ENCODE results near the gene GET4.

The GET4 gene, protein sequence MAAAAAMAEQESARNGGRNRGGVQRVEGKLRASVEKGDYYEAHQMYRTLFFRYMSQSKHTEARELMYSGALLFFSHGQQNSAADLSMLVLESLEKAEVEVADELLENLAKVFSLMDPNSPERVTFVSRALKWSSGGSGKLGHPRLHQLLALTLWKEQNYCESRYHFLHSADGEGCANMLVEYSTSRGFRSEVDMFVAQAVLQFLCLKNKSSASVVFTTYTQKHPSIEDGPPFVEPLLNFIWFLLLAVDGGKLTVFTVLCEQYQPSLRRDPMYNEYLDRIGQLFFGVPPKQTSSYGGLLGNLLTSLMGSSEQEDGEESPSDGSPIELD

DNA sequence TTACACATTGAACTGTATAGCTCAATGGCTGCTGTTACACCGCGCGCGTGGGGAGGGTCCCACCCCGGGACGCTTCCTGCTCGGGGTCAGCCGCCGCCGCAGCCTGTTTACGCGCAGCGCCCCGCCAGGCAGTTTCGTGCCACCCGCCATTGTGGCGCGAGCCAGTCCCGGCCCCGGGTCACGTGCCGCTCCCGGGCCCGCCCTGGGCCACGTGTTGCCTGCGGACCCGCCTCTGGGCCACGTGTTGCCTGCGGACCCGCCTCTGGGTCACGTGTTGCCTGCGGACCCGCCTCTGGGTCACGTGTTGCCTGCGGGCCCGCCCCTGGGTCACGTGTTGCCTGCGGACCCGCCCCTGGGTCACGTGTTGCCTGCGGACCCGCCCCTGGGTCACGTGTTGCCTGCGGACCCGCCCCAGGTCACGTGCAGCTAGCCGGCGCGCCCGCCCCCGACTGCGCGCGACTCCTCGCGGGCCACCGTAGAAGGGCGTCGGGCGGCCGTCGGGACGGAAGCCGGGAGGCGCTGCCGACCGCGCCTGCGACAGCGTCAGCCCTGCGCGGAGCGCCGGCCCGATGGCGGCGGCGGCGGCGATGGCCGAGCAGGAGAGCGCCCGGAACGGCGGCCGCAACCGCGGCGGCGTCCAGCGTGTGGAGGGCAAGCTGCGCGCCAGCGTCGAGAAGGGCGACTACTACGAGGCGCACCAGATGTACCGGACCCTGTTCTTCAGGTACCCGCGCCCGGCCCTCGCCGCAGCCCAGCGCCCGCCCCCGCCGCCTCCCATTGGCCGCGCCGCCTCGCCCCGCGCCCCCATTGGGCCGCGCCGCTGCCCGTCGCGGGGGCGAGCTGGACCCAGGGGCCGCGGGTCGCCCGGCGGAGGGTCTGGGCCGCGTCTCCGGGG lies at the start of gene GET4:
GET4 (plus strand) TSS at position 478 of the 895 bp plus-strand sequence; CDS start at position 570, 92 bp downstream.
- Histone ChIP-seq H3K9ac (ENCODE audit: low read depth, low read length) (peak within 1 kb of the TSS; percentile 90), H3K36me3 (ENCODE audit: insufficient read depth, low read length) (peaks cover 4% of the 10 kb centered on the region; the same call in 1 of the 2 replicates), H3K4me1 (ENCODE audit: insufficient read depth, low read length) (peaks cover 3% of the 10 kb centered on the region; the same call in 1 of the 2 replicates), H3K9me3 (ENCODE audit: control insufficient read depth, insufficient read depth, low read length) (no peaks in the 10 kb centered on the region)

DNA sequence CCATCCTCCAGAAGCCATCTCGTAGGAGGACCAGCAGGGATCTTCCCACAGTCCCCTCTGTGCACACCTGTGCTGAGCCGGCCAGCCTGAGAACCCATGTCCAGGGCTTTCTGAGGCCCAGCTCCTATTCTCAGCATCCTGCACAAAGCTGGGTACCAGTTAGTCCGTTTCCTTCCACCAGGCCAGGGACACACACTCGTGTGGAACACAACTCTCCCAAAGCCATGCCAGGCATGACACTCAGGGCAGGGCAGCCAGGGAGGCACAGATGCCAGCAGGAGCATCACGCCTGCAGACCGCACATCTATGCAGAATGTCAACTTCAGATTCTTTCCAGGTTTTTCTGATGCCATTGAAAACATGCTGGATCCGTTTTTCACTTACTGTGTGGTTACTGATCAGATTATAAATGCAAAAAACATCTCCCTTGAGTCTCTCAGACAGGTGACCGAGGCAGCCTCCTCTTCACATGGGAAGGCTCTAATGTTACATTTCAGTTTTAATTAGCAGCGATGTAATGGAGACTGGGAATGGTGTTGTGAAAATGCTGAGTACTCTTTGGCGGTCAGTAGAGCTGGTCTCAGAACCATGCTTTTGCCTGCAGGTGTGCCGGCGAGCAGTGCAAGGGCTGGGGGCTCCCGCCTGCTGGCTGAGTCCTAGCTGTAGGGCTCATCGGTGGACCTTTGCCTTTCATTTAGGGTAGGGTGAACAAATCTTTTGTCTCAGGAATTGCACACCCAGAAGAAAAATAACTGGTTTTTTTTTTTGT lies 47.4 kb upstream of the GET4 start:
- Histone ChIP-seq H3K9ac (ENCODE audit: low read depth, low read length) (no peak overlapping the region), H3K36me3 (ENCODE audit: insufficient read depth, low read length) (0 out of 2 replicates have a peak, but pooled peaks cover 3% of the 10 kb centered on the region), H3K9me3 (ENCODE audit: control insufficient read depth, insufficient read depth, low read length) (no peaks in the 10 kb centered on the region), H3K4me1 (ENCODE audit: insufficient read depth, low read length) (peaks cover 19% of the 10 kb centered on the region)

DNA sequence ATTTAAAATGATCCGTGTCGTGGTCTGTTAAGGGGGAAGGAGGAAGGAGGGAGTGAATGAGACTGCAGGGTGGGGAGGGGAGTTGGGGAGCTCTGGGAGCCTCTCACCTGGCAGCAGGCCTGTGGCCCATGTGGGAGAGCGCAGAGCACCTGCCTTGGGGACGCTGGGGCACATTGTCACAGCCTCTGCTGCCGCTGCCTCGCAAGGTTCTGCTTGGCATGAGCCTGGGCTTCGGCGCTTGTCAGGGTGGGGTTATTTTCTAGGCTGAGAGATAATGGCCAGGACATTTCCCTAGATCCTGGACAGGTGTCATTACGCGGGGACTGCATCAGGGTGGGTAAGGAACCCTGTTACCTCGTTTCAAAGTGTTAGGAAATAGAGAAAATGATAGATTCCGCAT lies 46.3 kb upstream of the GET4 start:
- H3K4me1 ChIP-seq (ENCODE audit: insufficient read depth, low read length), result peaks cover 19% of the 10 kb centered on the region

DNA sequence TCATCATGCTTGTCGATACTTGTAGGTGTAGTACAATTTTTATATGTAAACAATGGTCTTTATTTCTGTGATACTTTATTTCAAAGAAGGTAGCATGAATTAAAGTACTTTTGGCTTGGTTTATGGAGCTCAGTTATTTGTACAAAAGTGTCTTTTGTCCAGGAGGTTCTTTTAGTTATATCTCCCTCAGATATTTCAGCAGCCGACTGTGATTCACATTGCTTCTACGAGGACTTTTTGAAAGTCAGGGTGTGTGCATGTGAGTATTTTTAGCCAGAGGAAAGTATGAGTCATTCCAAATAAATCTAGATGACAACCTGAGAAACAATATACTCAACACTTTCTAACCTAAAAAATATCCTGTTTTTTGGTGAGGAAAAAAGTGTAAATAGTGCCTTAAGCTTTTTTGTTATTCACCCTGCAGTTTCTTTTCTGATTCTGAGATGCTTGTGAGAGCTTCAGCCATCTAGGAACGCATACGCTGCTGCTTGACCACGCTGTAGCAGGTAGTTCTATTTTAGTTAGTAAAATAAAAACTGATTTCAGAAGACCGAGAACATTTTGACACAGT lies 44.7 kb upstream of the GET4 start:
- Histone ChIP-seq H3K36me3 (ENCODE audit: insufficient read depth, low read length) (peaks cover 14% of the 10 kb centered on the region), H3K4me1 (ENCODE audit: insufficient read depth, low read length) (peaks cover 23% of the 10 kb centered on the region), H3K9ac (ENCODE audit: low read depth, low read length) (no peak overlapping the region), H3K9me3 (ENCODE audit: control insufficient read depth, insufficient read depth, low read length) (no peaks in the 10 kb centered on the region)

More for the DNA sequence above, 46.3 kb upstream of the GET4 start:
- Histone ChIP-seq H3K9me3 (ENCODE audit: control insufficient read depth, insufficient read depth, low read length) (no peaks in the 10 kb centered on the region), H3K36me3 (ENCODE audit: insufficient read depth, low read length) (0 out of 2 replicates have a peak, but pooled peaks cover 3% of the 10 kb centered on the region), H3K9ac (ENCODE audit: low read depth, low read length) (no peak overlapping the region)

DNA sequence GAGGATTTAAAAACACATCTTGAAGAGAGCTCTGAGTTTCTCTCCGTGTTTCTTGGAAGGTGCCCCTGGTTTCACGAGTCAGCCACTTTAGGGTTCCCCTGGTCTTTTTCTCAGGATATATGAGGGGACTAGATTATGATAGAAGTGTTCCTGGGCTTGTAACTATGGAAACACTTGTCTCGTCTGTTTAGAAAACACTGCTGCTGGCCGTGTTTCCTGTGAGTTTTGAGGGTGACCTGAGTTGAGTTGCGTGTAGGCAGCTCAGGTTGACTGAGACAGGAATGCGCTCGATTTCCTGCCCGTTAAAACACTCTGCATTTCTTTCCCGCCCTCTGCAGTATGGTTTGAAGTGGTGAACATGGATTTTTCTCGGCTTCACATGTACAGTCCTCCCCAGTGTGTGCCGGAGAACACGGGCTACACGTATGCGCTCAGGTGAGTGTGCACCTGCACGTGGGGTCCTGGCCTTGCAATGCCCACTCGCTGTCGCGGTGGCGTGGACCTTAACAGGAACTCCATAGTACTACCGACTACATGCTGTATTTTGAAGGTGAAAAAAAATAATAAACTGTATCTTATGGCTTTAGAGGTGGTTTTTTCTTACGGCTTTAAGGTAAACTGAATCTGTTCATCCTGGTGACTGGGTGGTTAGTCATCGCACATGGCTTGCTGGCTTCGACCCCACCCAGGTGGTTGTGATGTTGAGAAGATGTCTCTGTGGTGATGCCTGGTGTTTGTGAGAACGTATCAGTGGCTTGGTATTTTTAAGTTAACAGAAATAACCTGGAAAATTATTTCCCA lies 44.0 kb upstream of the GET4 start, which contains the start of gene SUN1:
SUN1 (plus strand) TSS at position 310 of the 801 bp plus-strand sequence; CDS start at position 359, 49 bp downstream.
- H3K36me3 ChIP-seq (ENCODE audit: insufficient read depth, low read length), result peaks cover 14% of the 10 kb centered on the region
- H3K9ac ChIP-seq (ENCODE audit: low read depth, low read length), result no peak within 1 kb of the TSS
- H3K4me1 ChIP-seq (ENCODE audit: insufficient read depth, low read length), result peaks cover 23% of the 10 kb centered on the region
- no peaks in the 10 kb centered on the region for H3K9me3 ChIP-seq (ENCODE audit: control insufficient read depth, insufficient read depth, low read length)

DNA sequence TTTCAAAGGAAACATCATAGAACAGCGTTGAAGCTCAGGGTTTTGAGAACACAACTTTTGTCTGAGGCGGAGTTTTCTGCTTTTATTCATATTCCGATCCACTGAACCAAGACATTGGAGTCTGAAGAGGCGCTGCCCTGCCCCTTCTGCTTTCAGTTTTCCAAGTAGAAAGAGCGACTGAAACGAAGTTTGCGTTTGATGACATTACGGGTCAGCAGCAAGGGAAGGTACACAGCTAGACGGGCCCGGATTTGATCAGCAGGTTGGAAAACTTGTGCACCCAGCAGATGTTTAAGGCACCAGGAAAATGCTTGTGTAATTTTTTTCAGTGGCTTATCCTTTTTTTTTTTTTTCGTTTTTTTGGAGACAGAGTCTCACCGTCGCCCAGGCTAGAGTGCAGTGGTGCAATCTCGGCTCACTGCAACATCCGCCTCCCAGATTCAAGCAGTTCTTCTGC lies 43.4 kb upstream of the GET4 start:
- Histone ChIP-seq H3K9ac (ENCODE audit: low read depth, low read length) (no peak overlapping the region), H3K36me3 (ENCODE audit: insufficient read depth, low read length) (peaks cover 14% of the 10 kb centered on the region), H3K9me3 (ENCODE audit: control insufficient read depth, insufficient read depth, low read length) (no peaks in the 10 kb centered on the region), H3K4me1 (ENCODE audit: insufficient read depth, low read length) (peaks cover 23% of the 10 kb centered on the region)

DNA sequence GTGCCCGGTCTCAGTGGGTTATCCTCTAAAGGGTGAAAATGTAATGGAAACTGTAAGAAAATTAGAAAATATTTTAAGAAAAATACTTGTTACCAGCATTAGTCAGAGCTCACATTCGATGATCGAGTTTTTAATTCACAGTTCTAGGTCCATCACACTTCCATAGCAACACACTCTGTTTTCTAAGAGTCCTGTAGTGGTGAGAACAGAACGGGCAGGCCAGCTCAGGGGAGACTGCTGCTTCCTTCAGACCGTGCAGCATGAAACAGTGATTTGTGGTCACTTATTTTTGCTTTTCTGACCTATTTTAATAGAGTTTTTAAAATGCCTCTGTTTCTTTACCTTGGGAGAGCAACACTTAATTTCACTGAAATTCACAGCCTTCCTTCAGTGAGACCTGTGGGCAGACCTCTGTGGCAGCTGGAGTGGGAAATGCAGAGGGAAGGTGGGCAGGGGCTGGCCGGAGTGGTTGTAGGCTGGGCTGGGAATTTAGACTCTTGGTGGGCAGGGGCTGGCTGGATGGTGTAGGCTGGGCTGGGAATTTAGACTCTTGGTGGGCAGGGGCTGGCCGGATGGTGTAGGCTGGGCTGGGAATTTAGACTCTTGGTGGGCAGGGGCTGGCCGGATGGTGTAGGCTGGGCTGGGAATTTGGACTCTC lies 42.6 kb upstream of the GET4 start:
- Histone ChIP-seq H3K9me3 (ENCODE audit: control insufficient read depth, insufficient read depth, low read length) (no peaks in the 10 kb centered on the region), H3K9ac (ENCODE audit: low read depth, low read length) (no peak overlapping the region), H3K4me1 (ENCODE audit: insufficient read depth, low read length) (peaks cover 23% of the 10 kb centered on the region), H3K36me3 (ENCODE audit: insufficient read depth, low read length) (peaks cover 14% of the 10 kb centered on the region)

DNA sequence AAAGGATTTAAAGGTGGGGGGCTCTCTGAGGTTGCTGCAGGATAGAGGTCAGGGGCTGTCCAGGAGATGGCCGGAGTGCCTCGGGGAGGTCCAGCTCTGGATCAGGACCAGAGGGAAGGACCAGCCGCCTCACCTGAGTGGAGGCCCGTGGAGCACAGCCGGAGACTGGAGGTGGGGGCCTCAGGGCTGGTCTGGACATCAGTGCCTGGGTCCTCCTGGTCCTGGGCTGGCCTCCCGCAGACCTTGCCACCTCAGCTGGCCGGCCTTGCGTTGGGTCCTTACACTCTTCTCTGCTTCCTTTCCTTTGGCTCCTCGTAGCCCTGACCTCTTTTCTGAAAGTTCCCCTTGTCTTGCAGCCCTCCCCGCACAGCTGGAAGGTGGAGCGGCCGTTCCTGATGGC lies 42.1 kb upstream of the GET4 start:
- Histone ChIP-seq H3K9ac (ENCODE audit: low read depth, low read length) (no peak overlapping the region), H3K36me3 (ENCODE audit: insufficient read depth, low read length) (peaks cover 19% of the 10 kb centered on the region), H3K9me3 (ENCODE audit: control insufficient read depth, insufficient read depth, low read length) (no peaks in the 10 kb centered on the region), H3K4me1 (ENCODE audit: insufficient read depth, low read length) (peaks cover 23% of the 10 kb centered on the region)

DNA sequence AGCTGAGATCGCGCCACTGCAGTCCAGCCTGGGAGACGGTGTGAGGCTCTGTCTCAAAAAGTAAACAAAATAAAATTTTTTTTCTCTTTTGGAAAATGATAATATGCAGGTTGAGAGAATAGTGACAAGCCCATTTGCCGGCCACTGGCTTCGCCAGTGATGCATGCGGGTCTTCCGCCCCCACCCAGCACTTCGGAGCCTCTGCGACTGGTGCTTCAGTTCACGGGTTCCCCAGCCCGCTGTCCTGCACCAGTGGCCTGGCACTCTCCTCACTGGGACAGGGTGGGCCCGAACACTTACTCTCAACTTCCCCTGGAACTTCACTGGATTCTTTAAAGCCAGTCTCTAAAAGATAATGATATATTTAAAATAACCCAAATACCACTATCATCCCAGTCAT lies 41.3 kb upstream of the GET4 start:
- Histone ChIP-seq H3K36me3 (ENCODE audit: insufficient read depth, low read length) (peaks cover 19% of the 10 kb centered on the region), H3K9ac (ENCODE audit: low read depth, low read length) (no peak overlapping the region), H3K9me3 (ENCODE audit: control insufficient read depth, insufficient read depth, low read length) (no peaks in the 10 kb centered on the region), H3K4me1 (ENCODE audit: insufficient read depth, low read length) (peaks cover 23% of the 10 kb centered on the region)

DNA sequence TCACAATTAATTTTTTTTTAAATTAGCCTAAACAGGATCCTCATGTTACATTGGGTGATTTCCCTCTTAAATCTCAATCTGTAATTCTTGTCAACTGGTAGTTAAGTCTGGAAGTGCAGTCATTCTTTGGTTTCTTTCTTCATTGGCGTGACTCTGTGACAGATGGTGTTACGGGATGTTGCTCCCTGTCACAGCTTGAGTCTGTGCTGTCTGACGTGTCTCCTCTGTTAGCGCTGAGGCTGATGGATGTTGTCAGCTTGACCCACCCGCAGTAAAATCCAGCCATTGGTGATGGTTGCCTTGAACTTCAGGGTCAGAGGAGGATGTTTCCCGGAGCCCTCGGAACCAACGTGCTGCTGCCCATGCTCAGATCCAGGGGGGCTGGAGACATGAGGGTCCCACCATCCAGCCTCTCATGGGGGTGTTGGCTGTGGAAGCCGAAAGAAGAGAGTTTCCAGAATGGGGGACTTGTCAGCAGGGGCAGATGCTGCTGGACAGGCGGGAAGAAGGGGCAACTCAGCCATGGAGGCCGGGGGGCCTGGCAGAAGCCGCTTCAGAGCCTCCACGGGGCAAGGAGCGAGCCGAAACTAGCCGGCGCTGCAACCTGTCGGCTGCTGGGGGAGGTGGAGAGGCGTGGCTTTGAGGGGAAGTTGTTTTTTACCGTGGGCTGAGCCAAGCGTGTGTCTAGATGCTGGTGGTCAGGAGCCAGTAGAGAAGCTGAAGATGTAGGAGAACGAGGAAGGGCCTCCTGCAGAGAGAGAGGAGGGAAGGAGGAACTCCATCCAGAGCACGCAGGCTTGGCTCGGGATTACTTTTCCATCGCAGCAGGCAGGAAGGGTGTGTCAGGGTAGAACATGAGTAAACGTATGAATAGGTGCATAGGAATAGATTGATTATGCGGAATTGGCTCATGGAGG lies 40.6 kb upstream of the GET4 start:
- Histone ChIP-seq H3K36me3 (ENCODE audit: insufficient read depth, low read length) (peaks cover 23% of the 10 kb centered on the region), H3K9me3 (ENCODE audit: control insufficient read depth, insufficient read depth, low read length) (no peaks in the 10 kb centered on the region), H3K4me1 (ENCODE audit: insufficient read depth, low read length) (peaks cover 20% of the 10 kb centered on the region), H3K9ac (ENCODE audit: low read depth, low read length) (no peak overlapping the region)

DNA sequence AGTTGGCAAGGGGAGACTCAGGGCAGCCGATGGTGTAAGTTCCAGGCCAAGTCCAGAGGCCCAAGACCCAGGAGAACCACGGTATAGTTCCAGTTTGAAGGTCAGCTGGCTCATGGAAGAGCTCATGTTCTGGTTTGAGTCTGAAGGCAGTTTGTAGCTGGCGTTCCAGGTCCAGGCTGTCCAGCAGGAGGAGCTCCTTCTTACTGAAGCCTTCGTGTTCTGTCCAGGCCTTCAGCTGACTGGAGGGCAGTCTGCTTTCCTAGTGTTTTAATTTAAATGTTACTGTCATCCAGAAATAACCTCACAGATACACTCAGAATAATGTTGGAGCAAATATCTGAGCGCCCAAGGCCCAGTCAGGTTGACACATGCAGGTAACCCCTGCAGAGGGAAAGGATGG lies 39.9 kb upstream of the GET4 start:
- Histone ChIP-seq H3K36me3 (ENCODE audit: insufficient read depth, low read length) (peaks cover 23% of the 10 kb centered on the region), H3K4me1 (ENCODE audit: insufficient read depth, low read length) (peaks cover 17% of the 10 kb centered on the region), H3K9me3 (ENCODE audit: control insufficient read depth, insufficient read depth, low read length) (no peaks in the 10 kb centered on the region), H3K9ac (ENCODE audit: low read depth, low read length) (no peak overlapping the region)

DNA sequence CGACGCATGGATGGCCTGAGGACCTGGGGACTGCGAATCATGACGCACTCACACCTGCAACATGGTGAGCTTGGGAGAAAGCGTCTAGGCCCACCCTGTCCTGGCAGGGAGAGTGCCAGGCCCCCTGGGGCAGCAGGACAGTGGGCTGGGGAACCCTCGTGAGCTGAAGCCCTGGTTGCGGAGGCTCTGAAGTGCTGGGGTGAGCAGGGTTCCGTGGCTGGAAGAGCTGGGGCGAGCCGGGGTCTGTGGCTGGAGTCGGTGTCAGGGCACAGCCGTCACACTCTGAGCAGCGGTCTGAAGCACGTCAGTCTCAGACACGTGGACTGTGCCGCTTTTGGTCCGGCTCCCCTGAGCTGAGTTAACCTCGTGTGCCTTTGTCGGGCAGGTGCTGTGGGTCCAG lies 39.4 kb upstream of the GET4 start:
- Histone ChIP-seq H3K36me3 (ENCODE audit: insufficient read depth, low read length) (peaks cover 26% of the 10 kb centered on the region), H3K9me3 (ENCODE audit: control insufficient read depth, insufficient read depth, low read length) (no peaks in the 10 kb centered on the region), H3K4me1 (ENCODE audit: insufficient read depth, low read length) (peaks cover 12% of the 10 kb centered on the region)

More for the DNA sequence above, 39.4 kb upstream of the GET4 start:
- H3K9ac ChIP-seq (ENCODE audit: low read depth, low read length), result no peak overlapping the region
